Adrenal gland (tissue), 12 donors: ENCODE data around the gene MEF2C. TPM values are rescaled to one million over a fixed set of nuclear protein-coding genes. Genes with fewer than 3 reads are reported as not detected.

Experiments
- DNase-seq, 7 donors: peaks; one replicate each; pipeline ENCODE4 v3.0.0-alpha.2; 2019 to 2020
- H3K27ac ChIP-seq, 5 donors: fragments of 200-600 bp; sonication (generic) in 4 of 5; 1 replicate in 3 of 5; 2 replicates in 2 of 5; pipeline versions ENCODE4 v1.5.1 to v1.8.0; 2016 to 2020; ENCODE audit warnings: mild to moderate bottlenecking in 1 of 5
- H3K27me3 ChIP-seq: fragments of 200-600 bp; 2 replicates; pipeline ENCODE4 v1.8.0; 2021
- H3K36me3 ChIP-seq, 2 donors: fragments of 200-600 bp; replicated peaks in 1 of 2; 1 replicate in 1 of 2; 2 replicates in 1 of 2; pipeline versions ENCODE4 v1.5.1 to v1.8.0; 2018 to 2022
- H3K4me1 ChIP-seq, 2 donors: fragments of 200-600 bp; replicated peaks in 1 of 2; 1 replicate in 1 of 2; 2 replicates in 1 of 2; pipeline versions ENCODE4 v1.5.1 to v1.8.0; 2018 to 2021
- H3K4me3 ChIP-seq, 4 donors: fragments of 200-600 bp; sonication (generic) in 3 of 4; one replicate each; pipeline ENCODE4 v1.5.1; 2016 to 2018
- H3K9me3 ChIP-seq, 3 donors: fragments of 200-600 bp; sonication (generic) in 1 of 3; replicated peaks in 1 of 3; 1 replicate in 2 of 3; 2 replicates in 1 of 3; pipeline versions ENCODE4 v1.5.1 to v1.8.0; 2016 to 2021
- POLR2A ChIP-seq, 2 donors: fragments of 450-650 bp; IDR thresholded peaks; one replicate each; pipeline ENCODE4 v1.6.1; 2017; ENCODE audit warnings: antibody characterized with exemption in 2 of 2, mild to moderate bottlenecking in 2 of 2, moderate library complexity in 1 of 2
- WGBS, 4 donors: extraction: QIAGEN DNeasy Blood & Tissue Kit in 2 of 4; methylation state at CpG; one replicate each; pipeline versions ENCODE4 v1.1.5 to v1.1.7; 2013 to 2017; 5-methylcytosine and 5-hydroxymethylcytosine counted together
- intact Hi-C, 2 donors: fragments of 100-400 bp; cut with DNase I; formaldehyde crosslinking; loops; one replicate each; pipeline versions ENCODE4 v1.14.1 to v1.15.0; 2022 to 2023
- polyA plus RNA-seq, 3 donors: library from polyadenylated mRNA; stranded (reverse); fragments of 200-250 nt in 2 of 3; fragments of 350-450 nt in 1 of 3; fragmentation: Illumina TruSeq in 1 of 3; extraction: RNeasy Lipid Tissue Mini Kit (QIAGEN cat#74804) in 1 of 3; gene quantifications; one replicate each; pipeline ENCODE4 v1.2.3, GENCODE V29; 2013 to 2014
- total RNA-seq, 9 donors: library from RNA; depleted of rRNA in 4 of 9; stranded (reverse); fragments of >200 nt in 4 of 9; fragments of 120-200 nt in 1 of 9; fragmentation: NEBNext Ultra II Directional in 1 of 9; extraction: Animal tissue kit (Norgen Biotek cat#: 25700) in 1 of 9; gene quantifications; one replicate each; pipeline versions ENCODE4 v1.1.0 to v1.2.4, GENCODE V29; 2013 to 2023
- TF ChIP-seq, protein P1 (sequence below), 6 experiments: fragments of 450-650 bp in 4 of 6; fragments of 200-600 bp in 2 of 6; sonication (generic) in 1 of 6; IDR thresholded peaks; 1 replicate in 5 of 6; 2 replicates in 1 of 6; pipeline versions ENCODE4 v1.5.1 to v1.8.0; 2016 to 2021; ENCODE audit warnings: antibody characterized with exemption in 6 of 6, mild to moderate bottlenecking in 2 of 6, moderate library complexity in 1 of 6
- donor health status: healthy with polysubstance abuse.
- donor health status: Bipolar disorder and iron deficiency.
- donor health status: DM: yes; HTN: yes; CAD: no.
- donor health status: DM: no; HTN: no; CAD: no.
- donor health status: DM: no; HTN: no; CAD: no.
- donor health status: DM: yes; HTN: yes; CAD: no.

Gene MEF2C
- total and polyA plus RNA-seq, 12 donors = 26.8 to 172 (median 69.2) TPM

GRCh38 chr5:88727705-88728313, 155.2 kb downstream of the MEF2C start:
- H3K4me1 ChIP-seq = peaks cover 12 to 29% of the 10 kb centered on the region in 2 donors
- intact Hi-C loops = loop anchor here in 1 of 2 donors (5.0 kb wide), 1 partner anchor 269 kb away; no protein-coding TSS in a partner anchor
- H3K27me3 ChIP-seq = no peaks in the 10 kb centered on the region
- no peak for DNase-seq
- H3K36me3 ChIP-seq = peaks cover 0 to 49% of the 10 kb centered on the region in 2 donors
- H3K4me3 ChIP-seq = no peak overlapping the region
- no peak overlapping the region for H3K27ac ChIP-seq
- TF ChIP-seq, protein P1, sequence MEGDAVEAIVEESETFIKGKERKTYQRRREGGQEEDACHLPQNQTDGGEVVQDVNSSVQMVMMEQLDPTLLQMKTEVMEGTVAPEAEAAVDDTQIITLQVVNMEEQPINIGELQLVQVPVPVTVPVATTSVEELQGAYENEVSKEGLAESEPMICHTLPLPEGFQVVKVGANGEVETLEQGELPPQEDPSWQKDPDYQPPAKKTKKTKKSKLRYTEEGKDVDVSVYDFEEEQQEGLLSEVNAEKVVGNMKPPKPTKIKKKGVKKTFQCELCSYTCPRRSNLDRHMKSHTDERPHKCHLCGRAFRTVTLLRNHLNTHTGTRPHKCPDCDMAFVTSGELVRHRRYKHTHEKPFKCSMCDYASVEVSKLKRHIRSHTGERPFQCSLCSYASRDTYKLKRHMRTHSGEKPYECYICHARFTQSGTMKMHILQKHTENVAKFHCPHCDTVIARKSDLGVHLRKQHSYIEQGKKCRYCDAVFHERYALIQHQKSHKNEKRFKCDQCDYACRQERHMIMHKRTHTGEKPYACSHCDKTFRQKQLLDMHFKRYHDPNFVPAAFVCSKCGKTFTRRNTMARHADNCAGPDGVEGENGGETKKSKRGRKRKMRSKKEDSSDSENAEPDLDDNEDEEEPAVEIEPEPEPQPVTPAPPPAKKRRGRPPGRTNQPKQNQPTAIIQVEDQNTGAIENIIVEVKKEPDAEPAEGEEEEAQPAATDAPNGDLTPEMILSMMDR (IDR thresholded peaks at IDR 0.05) = peak; percentile 35 to 77 (median 54)
- no peak for TF ChIP-seq POLR2A (IDR thresholded peaks at IDR 0.05)
- no peaks in the 10 kb centered on the region for H3K9me3 ChIP-seq
- 34 to 38% (median 36%) methylated on average over 3 of the region's 3 CpGs for WGBS, 4 donors

GRCh38 chr5:88725454-88725853, 157.5 kb downstream of the MEF2C start:
- Histone ChIP-seq H3K9me3 (no peaks in the 10 kb centered on the region), H3K27me3 (no peaks in the 10 kb centered on the region), H3K4me1 (peaks cover 0 to 8% of the 10 kb centered on the region in 2 donors), H3K4me3 (no peak overlapping the region), H3K27ac (no peak overlapping the region), H3K36me3 (peaks cover 0 to 60% of the 10 kb centered on the region in 2 donors)
- intact Hi-C loops = loop anchor here in 1 of 2 donors (5.0 kb wide), 1 partner anchor 272 kb away; no protein-coding TSS in a partner anchor
- no peak for DNase-seq
- TF ChIP-seq, protein P1 (IDR thresholded peaks at IDR 0.05) = no peak
- TF ChIP-seq POLR2A (IDR thresholded peaks at IDR 0.05) = no peak
- WGBS, 4 donors = 81 to 88% (median 84%) methylated on average over 3 of the region's 3 CpGs

DNA sequence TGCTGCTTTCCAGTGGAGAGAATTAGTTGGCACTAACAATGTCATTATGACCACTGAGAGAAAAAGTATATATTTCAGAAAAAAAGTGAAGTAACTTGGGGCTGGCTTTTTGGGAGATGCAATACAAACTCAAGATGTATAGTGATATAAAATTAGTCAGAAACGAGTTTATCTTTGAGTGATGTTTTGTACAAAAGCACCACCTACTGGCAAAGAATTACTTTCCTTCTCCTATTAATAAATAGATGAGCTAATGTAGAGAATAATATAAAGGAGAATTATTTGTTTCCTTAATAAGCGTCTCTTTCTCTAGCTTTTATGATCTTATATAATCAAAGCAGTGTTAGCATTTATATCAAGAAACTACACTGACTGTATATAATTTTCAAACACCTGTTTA, 158.8 kb downstream of the MEF2C start:
- TF ChIP-seq POLR2A (IDR thresholded peaks at IDR 0.05) = no peak
- TF ChIP-seq, protein P1 (IDR thresholded peaks at IDR 0.05) = peak in 1 of 6 experiments; percentile 25
- H3K4me1 ChIP-seq = no peaks in the 10 kb centered on the region
- no peak overlapping the region for H3K27ac ChIP-seq
- peaks cover 0 to 64% of the 10 kb centered on the region in 2 donors for H3K36me3 ChIP-seq
- H3K27me3 ChIP-seq = no peaks in the 10 kb centered on the region
- WGBS, 4 donors = 43 to 62% (median 58%) methylated on average over 2 of the region's 2 CpGs
- intact Hi-C loops = no loop called here
- no peaks in the 10 kb centered on the region for H3K9me3 ChIP-seq
- H3K4me3 ChIP-seq = no peak overlapping the region
- DNase-seq = no peak

DNA sequence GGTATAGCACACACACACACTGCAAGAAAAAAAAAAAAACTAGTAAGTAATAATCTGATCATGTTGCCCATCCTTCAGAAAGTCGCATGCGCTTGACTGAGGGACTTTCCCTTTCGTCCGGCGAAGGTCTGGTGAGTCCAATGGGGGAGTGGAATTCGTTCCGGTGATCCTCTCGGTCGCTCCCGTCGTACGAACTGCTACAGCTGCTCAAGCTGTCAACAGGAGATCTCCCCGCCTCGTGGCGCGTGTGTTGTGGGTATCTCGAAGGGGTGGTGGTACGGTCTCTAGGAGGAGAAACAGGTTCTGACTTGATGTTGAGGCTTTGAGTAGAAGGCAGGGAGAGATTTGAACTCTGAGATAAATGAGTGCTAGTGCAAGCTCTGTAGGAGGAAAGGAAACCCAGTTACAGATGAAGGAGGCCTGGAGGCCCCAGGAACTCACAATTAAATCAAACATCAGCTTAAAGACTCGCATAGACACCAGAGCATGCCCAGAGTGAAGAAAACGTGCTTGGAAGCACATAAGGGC, 160.4 kb downstream of the MEF2C start:
- 90 to 95% (median 93%) methylated on average over 20 of the region's 20 CpGs for WGBS, 4 donors
- Histone ChIP-seq H3K9me3 (no peaks in the 10 kb centered on the region), H3K27me3 (no peaks in the 10 kb centered on the region), H3K4me3 (no peak overlapping the region), H3K36me3 (peaks cover 0 to 50% of the 10 kb centered on the region in 2 donors), H3K4me1 (no peaks in the 10 kb centered on the region), H3K27ac (no peak overlapping the region)
- TF ChIP-seq, protein P1 (IDR thresholded peaks at IDR 0.05) = no peak
- TF ChIP-seq POLR2A (IDR thresholded peaks at IDR 0.05) = no peak
- DNase-seq = no peak
- intact Hi-C loops = no loop called here
